ENCODE measurements around the gene SLC45A3. TPM values are rescaled to one million over a fixed set of nuclear protein-coding genes. Genes with fewer than 3 reads are reported as not detected.

The SLC45A3 gene, protein sequence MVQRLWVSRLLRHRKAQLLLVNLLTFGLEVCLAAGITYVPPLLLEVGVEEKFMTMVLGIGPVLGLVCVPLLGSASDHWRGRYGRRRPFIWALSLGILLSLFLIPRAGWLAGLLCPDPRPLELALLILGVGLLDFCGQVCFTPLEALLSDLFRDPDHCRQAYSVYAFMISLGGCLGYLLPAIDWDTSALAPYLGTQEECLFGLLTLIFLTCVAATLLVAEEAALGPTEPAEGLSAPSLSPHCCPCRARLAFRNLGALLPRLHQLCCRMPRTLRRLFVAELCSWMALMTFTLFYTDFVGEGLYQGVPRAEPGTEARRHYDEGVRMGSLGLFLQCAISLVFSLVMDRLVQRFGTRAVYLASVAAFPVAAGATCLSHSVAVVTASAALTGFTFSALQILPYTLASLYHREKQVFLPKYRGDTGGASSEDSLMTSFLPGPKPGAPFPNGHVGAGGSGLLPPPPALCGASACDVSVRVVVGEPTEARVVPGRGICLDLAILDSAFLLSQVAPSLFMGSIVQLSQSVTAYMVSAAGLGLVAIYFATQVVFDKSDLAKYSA
- total RNA-seq, result 10.2 TPM

DNA sequence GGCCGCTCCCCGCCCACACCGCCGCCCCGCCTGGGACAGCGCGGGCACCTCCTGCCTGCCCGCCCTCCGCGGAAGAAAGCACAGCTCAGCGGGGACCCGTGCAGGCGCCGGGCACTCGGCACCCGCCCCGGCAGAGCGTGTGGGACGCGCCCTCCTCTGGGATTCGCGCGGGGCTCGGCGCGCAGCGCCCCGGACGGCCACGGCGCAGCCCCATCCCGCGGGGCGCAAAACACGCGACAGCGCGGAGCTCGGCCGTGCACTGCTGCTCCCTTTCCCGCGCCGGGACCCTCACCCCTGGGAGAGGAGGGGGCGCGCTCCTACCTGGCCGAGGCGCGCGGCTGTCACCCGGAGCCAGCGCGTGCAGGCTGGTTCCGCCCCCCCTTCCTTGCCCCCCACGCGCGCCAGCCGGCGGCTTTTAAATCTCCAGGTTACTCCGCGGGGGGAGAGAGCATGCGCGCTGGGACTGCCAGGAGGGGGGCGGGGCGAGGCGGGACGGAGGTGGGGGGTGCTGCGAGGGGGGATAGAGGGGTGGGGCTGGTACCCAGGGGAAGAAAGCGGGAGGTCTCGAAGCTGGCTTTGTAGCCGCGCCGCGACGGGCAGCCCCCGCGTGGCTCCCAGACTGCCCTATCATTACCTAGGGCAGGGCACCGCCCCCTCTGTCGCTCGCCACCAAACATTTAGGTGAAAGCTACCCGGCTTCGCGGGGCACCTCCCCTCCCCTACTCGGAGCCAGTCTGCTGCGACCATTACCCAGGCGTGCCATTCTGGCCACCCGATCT is at the start of gene SLC45A3:
TSS of gene SLC45A3 (minus strand) at position 437 of the 779 bp plus-strand sequence. CDS start 15,853 bp downstream, outside the sequence.

DNA sequence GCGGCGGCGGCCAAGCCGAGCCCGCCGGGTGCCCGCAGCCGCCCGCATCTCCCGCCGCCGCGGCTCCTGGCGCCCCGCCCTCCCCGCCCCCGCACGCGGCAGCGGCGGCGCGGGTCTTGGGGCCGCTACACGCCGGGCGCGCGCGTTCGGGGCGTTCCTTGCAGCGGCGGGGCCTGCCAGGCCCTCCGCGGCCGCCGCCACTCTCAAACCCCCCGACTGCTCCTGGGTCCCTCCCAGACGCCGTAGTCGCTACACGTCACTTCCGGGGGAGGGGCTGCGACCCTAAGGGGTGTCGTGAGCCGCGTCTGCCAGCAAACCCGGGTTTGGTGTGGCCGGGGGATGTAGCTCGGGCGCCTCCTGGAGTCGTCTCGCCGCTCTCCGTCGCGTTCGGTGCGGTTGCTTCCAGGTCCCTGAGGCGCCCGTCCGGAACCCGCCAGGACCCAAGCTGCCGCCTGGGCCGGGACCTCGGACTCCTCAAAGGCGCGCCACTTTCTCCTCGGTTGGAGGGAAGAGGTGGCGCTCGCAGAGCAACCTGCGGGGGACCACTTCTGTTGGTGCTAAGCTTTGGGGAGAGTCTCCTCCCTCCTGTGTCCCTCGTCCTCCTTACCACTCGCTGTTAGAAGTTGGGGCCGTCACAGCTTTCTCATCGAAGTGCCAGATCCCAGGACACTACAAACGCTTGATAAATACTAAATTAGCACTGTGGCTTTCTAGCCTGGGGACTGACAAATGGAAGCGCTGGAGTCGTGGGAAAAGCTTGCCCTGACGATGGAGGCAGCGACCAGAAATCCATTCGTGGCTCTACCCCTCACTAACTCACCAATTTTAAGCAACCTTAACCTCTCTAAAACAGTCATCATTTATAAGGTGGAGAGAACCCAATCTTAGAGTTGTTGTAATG is 48.3 kb downstream of the SLC45A3 start, which contains the start of gene ELK4:
TSS of gene ELK4 (minus strand) at position 244 of the 901 bp plus-strand sequence. CDS start 8,129 bp downstream, outside the sequence.

Small RNAs within 50 kb of the gene (small RNA-seq; reads per million reads assigned to genes)
- gene RF00017 (ENCODE audit: low replicate concordance), result not detected

Other genes with a start within 250 kb of the SLC45A3 start
- 0.70 TPM for gene BLACAT1, start 224.5 kb downstream of the SLC45A3 start, total RNA-seq
- gene CDK18, start 175.8 kb downstream of the SLC45A3 start, total RNA-seq, result 22.9 TPM
- 16.4 TPM for gene ELK4, start 48.5 kb downstream of the SLC45A3 start, total RNA-seq
- gene NUCKS1, start 69.7 kb upstream of the SLC45A3 start, total RNA-seq, result 158 TPM
- 16.2 TPM for gene RAB29, start 95.0 kb upstream of the SLC45A3 start, total RNA-seq
- 16.6 TPM for gene SLC41A1, start 132.7 kb upstream of the SLC45A3 start, total RNA-seq
- 0.82 TPM for gene PM20D1, start 169.6 kb upstream of the SLC45A3 start, total RNA-seq